C4-2B (cell line): ENCODE data around the gene OR6N1.

Experiments used
- ZFX ChIP-seq: fragments of 450-650 bp; IDR thresholded peaks from 2 replicates; pipeline ENCODE4 v1.6.1; 2017
- TF ChIP-seq, protein P1 (sequence below): fragments of 450-650 bp; conservative IDR thresholded peaks from 2 replicates; pipeline ENCODE4 v1.5.1; 2017; ENCODE audit warnings: mild to moderate bottlenecking

GRCh38 chr1:158735848-158736247 is 36.1 kb downstream of the OR6N1 start:
- TF ChIP-seq, protein P1, sequence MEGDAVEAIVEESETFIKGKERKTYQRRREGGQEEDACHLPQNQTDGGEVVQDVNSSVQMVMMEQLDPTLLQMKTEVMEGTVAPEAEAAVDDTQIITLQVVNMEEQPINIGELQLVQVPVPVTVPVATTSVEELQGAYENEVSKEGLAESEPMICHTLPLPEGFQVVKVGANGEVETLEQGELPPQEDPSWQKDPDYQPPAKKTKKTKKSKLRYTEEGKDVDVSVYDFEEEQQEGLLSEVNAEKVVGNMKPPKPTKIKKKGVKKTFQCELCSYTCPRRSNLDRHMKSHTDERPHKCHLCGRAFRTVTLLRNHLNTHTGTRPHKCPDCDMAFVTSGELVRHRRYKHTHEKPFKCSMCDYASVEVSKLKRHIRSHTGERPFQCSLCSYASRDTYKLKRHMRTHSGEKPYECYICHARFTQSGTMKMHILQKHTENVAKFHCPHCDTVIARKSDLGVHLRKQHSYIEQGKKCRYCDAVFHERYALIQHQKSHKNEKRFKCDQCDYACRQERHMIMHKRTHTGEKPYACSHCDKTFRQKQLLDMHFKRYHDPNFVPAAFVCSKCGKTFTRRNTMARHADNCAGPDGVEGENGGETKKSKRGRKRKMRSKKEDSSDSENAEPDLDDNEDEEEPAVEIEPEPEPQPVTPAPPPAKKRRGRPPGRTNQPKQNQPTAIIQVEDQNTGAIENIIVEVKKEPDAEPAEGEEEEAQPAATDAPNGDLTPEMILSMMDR = no peak
- TF ChIP-seq ZFX = no peak
